Fibroblast of upper back skin (primary cell): ENCODE measurements around the gene ATXN7L1.
A peak's percentile ranks its signal among the peaks of the same experiment; 100 is the strongest.

Experiments used
- DNase-seq: peaks from one replicate; pipeline ENCODE4 v3.0.0-alpha.2; 2013

The ATXN7L1 gene

GRCh38 chr7:105822806-105823205 lies 53.6 kb downstream of the ATXN7L1 start:
- DNase-seq, result no peak

- no peak for DNase-seq
Observed at GRCh38 chr7:105821527-105821926, 54.9 kb downstream of the ATXN7L1 start.

GRCh38 chr7:105820363-105821066 lies 55.9 kb downstream of the ATXN7L1 start:
- DNase-seq, result no peak

- DNase-seq, result no peak
Observed at GRCh38 chr7:105819559-105819958, 56.8 kb downstream of the ATXN7L1 start.

- DNase-seq, result peak; percentile 29
Observed at GRCh38 chr7:105816954-105817615, 59.3 kb downstream of the ATXN7L1 start.

- DNase-seq, result no peak
Observed at GRCh38 chr7:105816266-105816843, 60.0 kb downstream of the ATXN7L1 start.

GRCh38 chr7:105815576-105815975 lies 60.8 kb downstream of the ATXN7L1 start:
- DNase-seq, result no peak

GRCh38 chr7:105814481-105814880 lies 61.9 kb downstream of the ATXN7L1 start:
- DNase-seq, result no peak

GRCh38 chr7:105811189-105811847 lies 65.1 kb downstream of the ATXN7L1 start:
- no peak for DNase-seq

GRCh38 chr7:105810556-105810955 lies 65.8 kb downstream of the ATXN7L1 start:
- DNase-seq, result no peak

- DNase-seq, result peak; percentile 61
Observed at GRCh38 chr7:105808703-105809590, 67.5 kb downstream of the ATXN7L1 start.

- no peak for DNase-seq
Observed at GRCh38 chr7:105808209-105808608, 68.2 kb downstream of the ATXN7L1 start.

- DNase-seq, result no peak
Observed at GRCh38 chr7:105807448-105807762, 69.0 kb downstream of the ATXN7L1 start.

- peak; percentile 59 for DNase-seq
Observed at GRCh38 chr7:105806592-105807447, 69.6 kb downstream of the ATXN7L1 start.

GRCh38 chr7:105805447-105806019 lies 70.9 kb downstream of the ATXN7L1 start:
- no peak for DNase-seq

GRCh38 chr7:105803429-105803736 lies 73.0 kb downstream of the ATXN7L1 start:
- no peak for DNase-seq

- no peak for DNase-seq
Observed at GRCh38 chr7:105802604-105803428, 73.6 kb downstream of the ATXN7L1 start.

GRCh38 chr7:105800849-105801534 lies 75.4 kb downstream of the ATXN7L1 start:
- DNase-seq, result no peak

GRCh38 chr7:105800442-105800841 lies 76.0 kb downstream of the ATXN7L1 start:
- DNase-seq, result peak; percentile 66

- no peak for DNase-seq
Observed at GRCh38 chr7:105799677-105800076, 76.7 kb downstream of the ATXN7L1 start.
